HG02970 (cell line): ENCODE data around the gene RNF5.
"Not testable (repeated sequence)": the region's sequence is repeated elsewhere in the genome, so short reads cannot be mapped to it uniquely, and the experiment has no call there.

Experiments used
- ATAC-seq: cut with Tn5 transposase; IDR thresholded peaks from one replicate; pipeline ENCODE4 v1.9.1; 2021; ENCODE audit warnings: mild to moderate bottlenecking, moderate library complexity, moderate number of reproducible peaks; ENCODE audit not compliant: unreplicated experiment, low FRiP score

RNF5 gene

GRCh38 chr6:32177788-32178546 lies at the start of gene RNF5:
RNF5 (plus strand) TSS chr6:32178405; CDS start chr6:32178512, 107 bp downstream.
- ATAC-seq, result peak; percentile 85

- ATAC-seq, result no peak
Measured at GRCh38 chr6:32128751-32129296, 49.4 kb upstream of the RNF5 start.

GRCh38 chr6:32129297-32130088 lies 48.7 kb upstream of the RNF5 start:
- no peak for ATAC-seq

GRCh38 chr6:32131439-32131948 lies 46.7 kb upstream of the RNF5 start:
- ATAC-seq, result no peak

- ATAC-seq, result no peak
Measured at GRCh38 chr6:32132110-32132509, 46.1 kb upstream of the RNF5 start.

- no peak for ATAC-seq
Measured at GRCh38 chr6:32133786-32134185, 44.4 kb upstream of the RNF5 start.

GRCh38 chr6:32137454-32137853 lies 40.8 kb upstream of the RNF5 start:
- no peak for ATAC-seq

GRCh38 chr6:32139590-32139989 lies 38.6 kb upstream of the RNF5 start:
- no peak for ATAC-seq

GRCh38 chr6:32140420-32141046 lies 37.7 kb upstream of the RNF5 start:
- ATAC-seq, result no peak

- ATAC-seq, result not testable (repeated sequence)
Measured at GRCh38 chr6:32144238-32144637, 34.0 kb upstream of the RNF5 start.

- no peak for ATAC-seq
Measured at GRCh38 chr6:32146287-32146686, 31.9 kb upstream of the RNF5 start.

- no peak for ATAC-seq
Measured at GRCh38 chr6:32146687-32147086, 31.5 kb upstream of the RNF5 start.

- ATAC-seq, result no peak
Measured at GRCh38 chr6:32147401-32148132, 30.6 kb upstream of the RNF5 start.

GRCh38 chr6:32148289-32149091 lies 29.7 kb upstream of the RNF5 start:
- ATAC-seq, result no peak

- no peak for ATAC-seq
Measured at GRCh38 chr6:32149092-32149755, 29.0 kb upstream of the RNF5 start.

- ATAC-seq, result no peak
Measured at GRCh38 chr6:32149932-32150870, 28.0 kb upstream of the RNF5 start.

GRCh38 chr6:32151181-32151862 lies 26.9 kb upstream of the RNF5 start:
- ATAC-seq, result no peak
